ENCODE measurements around the gene LGMN. TPM values are rescaled to one million over a fixed set of nuclear protein-coding genes. Genes with fewer than 3 reads are reported as not detected.

Gene LGMN
- polyA plus RNA-seq, 3 donors: 125 to 135 (median 134) TPM

- no peak for DNase-seq (ENCODE audit: extremely low read depth in 1 of 11, low read depth in 9 of 11, low spot score in 4 of 11)
Measured at GRCh38 chr14:92670160-92670559, 78.3 kb downstream of the LGMN start.

DNA sequence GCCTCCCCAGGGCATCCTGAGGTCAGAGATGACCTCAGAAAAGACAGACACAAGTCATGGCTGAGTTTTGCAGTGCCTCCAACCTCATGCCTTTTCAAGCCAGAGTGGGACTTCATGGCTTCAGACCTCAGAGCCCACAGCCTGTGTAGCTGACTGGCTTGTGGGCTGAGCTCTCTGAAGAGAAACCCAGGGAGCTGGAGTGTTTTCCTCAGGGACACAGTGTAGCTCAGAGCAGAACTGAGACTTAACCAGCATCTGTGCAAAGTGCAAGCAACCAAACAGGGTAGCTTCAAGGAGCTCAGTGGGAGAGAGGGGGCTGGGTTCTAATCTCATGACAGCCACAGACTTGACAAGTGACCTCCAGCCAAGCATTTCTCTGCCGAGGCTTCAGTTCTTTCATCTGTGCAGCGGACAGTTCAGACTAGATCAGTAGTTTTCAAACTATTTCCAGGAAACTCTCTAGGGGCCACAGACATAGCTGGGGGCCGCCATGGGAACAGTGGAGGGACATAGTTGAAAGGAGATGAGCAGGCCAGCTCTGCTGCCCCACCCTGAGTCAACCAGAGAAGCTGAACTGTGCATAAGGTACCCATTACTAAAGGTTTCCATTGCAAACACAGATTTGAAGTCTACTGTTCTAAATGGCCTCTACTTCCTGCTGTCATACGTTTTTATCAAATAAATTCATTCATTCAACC lies 80.0 kb downstream of the LGMN start:
- no peak for DNase-seq (ENCODE audit: extremely low read depth in 1 of 11, low read depth in 9 of 11, low spot score in 4 of 11)

GRCh38 chr14:92666251-92666650 lies 82.2 kb downstream of the LGMN start:
- DNase-seq (ENCODE audit: extremely low read depth in 1 of 11, low read depth in 9 of 11, low spot score in 4 of 11): no peak

DNA sequence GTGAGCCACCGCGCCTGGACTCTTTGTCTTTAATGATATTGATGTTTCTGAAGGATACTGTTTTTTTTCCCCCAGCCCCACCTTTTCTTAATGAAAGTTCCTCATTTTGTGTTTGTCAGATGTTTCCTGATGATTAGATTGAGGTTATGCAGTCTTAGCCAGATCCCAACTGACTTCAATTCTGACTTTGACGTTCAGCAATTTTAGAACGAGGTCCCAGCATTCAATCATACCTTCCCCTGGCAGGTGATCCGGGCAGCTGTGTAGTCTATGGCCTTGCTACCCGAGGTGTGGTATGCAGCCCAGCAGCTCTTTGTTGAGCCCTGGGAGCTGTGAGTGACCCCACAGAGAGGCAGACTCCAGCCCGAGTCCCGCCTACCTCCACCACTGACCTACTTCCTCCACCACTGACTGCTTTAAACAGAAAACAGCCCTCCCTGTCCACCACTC lies 82.7 kb downstream of the LGMN start:
- no peak for DNase-seq (ENCODE audit: extremely low read depth in 1 of 11, low read depth in 9 of 11, low spot score in 4 of 11)

GRCh38 chr14:92663049-92663448 lies 85.4 kb downstream of the LGMN start:
- DNase-seq (ENCODE audit: extremely low read depth in 1 of 11, low read depth in 9 of 11, low spot score in 4 of 11): no peak

DNA sequence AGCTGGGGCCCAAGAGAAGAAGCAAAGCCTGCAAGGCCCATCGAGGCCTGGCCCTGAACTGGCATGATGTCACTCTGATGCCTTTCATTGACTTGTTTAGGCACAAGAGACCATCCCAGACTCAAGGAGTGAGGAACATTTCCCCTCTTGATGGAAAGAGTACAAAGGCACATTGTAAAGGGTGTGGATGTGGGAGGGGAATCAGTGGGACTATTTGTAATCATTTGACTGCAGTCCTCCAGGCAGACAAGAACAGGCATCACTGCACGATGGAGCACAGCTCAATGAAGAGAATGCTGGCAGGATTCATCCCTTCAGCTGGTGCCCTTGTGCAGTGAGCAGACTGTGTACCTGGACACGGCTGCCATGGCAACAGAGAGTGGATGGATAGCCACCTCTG lies 87.9 kb downstream of the LGMN start:
- DNase-seq (ENCODE audit: extremely low read depth in 1 of 11, low read depth in 9 of 11, low spot score in 4 of 11): no peak

DNA sequence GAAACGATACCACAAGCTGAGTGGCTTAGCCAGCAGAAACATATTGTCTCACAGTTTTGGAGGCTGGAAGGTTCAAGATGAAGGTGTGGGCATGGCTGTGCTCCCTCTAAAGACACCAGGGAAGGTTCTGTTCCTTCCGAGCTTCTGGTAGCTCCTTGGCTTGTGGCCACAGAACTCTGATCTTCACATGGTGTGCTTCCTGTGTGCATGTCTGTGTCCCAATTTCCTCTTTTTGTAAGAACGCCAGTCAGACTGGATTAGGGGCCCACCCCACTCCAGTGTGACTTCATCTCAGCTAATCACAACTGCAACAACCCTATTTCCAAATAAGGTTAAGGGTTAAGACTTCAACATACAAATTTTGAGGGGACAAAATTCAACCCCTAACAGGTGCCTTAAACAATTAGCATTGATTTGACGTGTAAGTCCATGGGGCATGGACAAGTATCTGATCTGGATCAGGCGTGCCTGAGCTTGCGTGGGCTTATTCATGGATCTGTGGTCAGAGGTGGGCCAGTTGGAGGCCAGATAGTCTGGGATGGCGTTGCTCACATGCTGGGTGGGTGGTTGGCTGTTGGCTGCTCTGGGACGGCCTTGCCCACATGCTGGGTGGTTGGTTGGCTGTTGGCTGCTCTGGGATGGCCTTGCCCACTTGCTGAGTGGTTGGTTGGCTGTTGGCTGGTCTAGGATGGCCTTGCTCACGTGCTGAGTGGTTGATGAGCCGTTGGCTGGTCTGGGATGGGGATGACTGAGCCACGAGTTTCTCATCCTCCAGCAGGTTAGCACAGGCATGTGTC lies 88.5 kb downstream of the LGMN start:
- no peak for DNase-seq (ENCODE audit: extremely low read depth in 1 of 11, low read depth in 9 of 11, low spot score in 4 of 11)

DNA sequence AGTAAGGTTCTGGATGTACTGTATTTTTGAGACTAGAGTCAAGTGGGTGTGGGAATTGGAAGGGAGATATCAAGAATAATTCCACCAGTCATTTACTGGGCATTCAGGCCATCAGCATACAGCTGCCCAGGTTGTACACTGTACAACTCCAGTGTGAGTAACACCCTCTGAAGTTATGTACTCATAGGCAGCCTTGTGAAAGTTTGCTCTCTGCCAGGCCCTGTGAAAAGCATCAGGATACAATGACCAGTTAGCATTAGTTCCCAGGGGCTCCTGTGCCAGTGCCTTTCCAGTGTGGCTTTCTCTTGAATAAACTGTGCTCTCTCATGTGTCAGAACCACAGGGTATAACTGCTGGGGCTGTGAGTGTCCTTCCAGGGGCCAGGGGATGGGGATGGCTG lies 89.7 kb downstream of the LGMN start:
- DNase-seq (ENCODE audit: extremely low read depth in 1 of 11, low read depth in 9 of 11, low spot score in 4 of 11): no peak

GRCh38 chr14:92658160-92658559 lies 90.3 kb downstream of the LGMN start:
- no peak for DNase-seq (ENCODE audit: extremely low read depth in 1 of 11, low read depth in 9 of 11, low spot score in 4 of 11)

DNA sequence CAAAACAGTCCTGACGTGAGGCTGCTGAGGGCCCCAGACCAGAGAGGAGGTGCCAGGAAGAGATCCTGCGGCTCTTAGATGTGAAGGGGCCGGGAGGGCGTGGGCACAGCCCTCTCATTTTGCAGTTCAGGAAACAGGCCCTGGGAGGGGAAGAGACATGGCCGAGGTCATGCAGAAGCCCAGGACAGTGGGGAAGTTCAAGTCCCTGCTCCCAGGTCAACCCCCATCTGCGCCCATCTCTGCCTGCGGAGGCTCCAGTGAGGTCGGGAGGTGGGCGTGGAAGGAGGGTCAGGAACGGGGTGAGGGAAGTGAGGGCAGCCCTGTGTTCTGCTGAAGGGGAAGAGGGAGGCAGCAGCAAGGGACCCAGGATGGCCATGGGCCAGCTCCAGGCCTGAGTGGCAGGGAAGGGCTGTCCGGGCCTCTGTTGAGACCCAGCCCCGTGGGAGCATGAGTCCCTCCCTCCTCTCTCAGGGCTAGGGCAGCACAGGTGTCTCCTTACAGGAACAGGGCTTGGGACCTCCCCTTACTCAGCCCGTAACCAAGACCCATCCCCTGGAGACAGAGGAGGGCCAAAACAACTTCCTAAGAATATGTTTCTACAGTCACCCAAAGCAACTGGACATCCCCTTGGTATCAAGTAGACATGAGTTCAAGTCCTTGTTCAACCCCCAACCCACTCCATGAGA lies 90.8 kb downstream of the LGMN start:
- no peak for DNase-seq (ENCODE audit: extremely low read depth in 1 of 11, low read depth in 9 of 11, low spot score in 4 of 11)

GRCh38 chr14:92656306-92657081 lies 91.9 kb downstream of the LGMN start:
- DNase-seq (ENCODE audit: extremely low read depth in 1 of 11, low read depth in 9 of 11, low spot score in 4 of 11): no peak

- DNase-seq (ENCODE audit: extremely low read depth in 1 of 11, low read depth in 9 of 11, low spot score in 4 of 11): no peak
Measured at GRCh38 chr14:92655419-92656201, 92.8 kb downstream of the LGMN start.

DNA sequence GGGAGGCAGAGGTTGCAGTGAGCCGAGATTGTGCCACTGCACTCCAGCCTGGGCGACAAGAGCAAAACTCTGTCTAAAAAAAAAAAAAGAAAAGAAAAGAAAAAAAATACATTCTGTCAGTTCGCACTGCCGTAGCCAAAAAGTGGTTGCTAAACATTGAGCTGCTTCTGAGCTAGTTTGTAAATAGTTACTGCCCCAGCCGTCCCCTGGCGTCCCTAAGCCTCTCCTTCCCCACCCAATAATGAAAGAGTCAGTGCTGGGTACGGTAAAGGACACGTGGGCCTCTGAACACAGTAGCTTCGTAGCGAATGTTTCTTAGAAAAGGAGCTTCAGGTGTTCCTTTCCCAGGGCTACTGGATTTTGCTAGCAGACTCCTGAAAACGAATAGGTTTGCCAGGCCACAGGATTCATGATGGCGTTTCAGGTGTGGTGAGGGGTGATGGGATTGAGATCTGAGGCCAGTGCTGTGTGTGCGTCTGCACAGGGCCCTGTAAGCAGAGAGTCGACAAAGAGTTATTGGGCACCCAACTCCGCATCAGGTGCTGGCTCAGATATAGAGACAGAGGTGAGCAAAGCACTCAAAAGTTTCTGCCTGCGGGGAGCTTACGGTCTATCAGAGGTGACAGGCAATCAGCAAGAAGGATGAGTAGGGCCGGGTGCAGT lies 94.1 kb downstream of the LGMN start:
- no peak for DNase-seq (ENCODE audit: extremely low read depth in 1 of 11, low read depth in 9 of 11, low spot score in 4 of 11)

Other genes with a start within 250 kb of the LGMN start
- 1 to 10 TPM; 6.3 to 8.4 (median 7.9) TPM for gene RIN3, start 234.8 kb downstream of the LGMN start, polyA plus RNA-seq (ENCODE audit: insufficient read length in 3 of 3)
- 10 to 100 TPM; 37.7 to 47.2 (median 39.4) TPM for gene GOLGA5, start 45.7 kb upstream of the LGMN start, polyA plus RNA-seq (ENCODE audit: insufficient read length in 3 of 3)
- under 1 TPM; 0.14 to 0.44 (median 0.36) TPM for gene CHGA, start 174.5 kb upstream of the LGMN start, polyA plus RNA-seq (ENCODE audit: insufficient read length in 3 of 3)